Mesenchymal stem cell (in vitro differentiated cells and primary cell): Measurements from ENCODE around the gene APPBP2.
A peak's percentile ranks its signal among the peaks of the same experiment; 100 is the strongest.
"Not testable (repeated sequence)": the region's sequence is repeated elsewhere in the genome, so short reads cannot be mapped to it uniquely, and the experiment has no call there.

ENCODE experiments used
- DNase-seq: peaks from one replicate; pipeline ENCODE4 v3.0.0-alpha.2; 2013
- H2AFZ ChIP-seq: one replicate; pipeline ENCODE4 v1.6.1; 2013; ENCODE audit warnings: low read depth, mild to moderate bottlenecking, control low read depth, inconsistent platforms, low read length, moderate library complexity
- H2AK5ac ChIP-seq: 2 replicates; pipeline ENCODE4 v1.6.1; 2013; ENCODE audit warnings: low read length, moderate library complexity, mild to moderate bottlenecking, inconsistent platforms; ENCODE audit not compliant: severe bottlenecking
- H2BK120ac ChIP-seq: one replicate; pipeline ENCODE4 v1.6.1; 2013; ENCODE audit warnings: low read depth, mild to moderate bottlenecking, inconsistent platforms, low read length, moderate library complexity
- H2BK12ac ChIP-seq, 2 experiments: one replicate each; pipeline ENCODE4 v1.6.1; 2013; ENCODE audit warnings: inconsistent platforms in 2 of 2, low read length in 2 of 2, mild to moderate bottlenecking in 2 of 2, moderate library complexity in 2 of 2, control low read depth in 1 of 2
- H2BK15ac ChIP-seq: one replicate; pipeline ENCODE4 v1.6.1; 2013; ENCODE audit warnings: mild to moderate bottlenecking, low read depth, inconsistent platforms; ENCODE audit not compliant: poor library complexity, severe bottlenecking
- H2BK5ac ChIP-seq: 2 replicates; pipeline ENCODE4 v1.6.1; 2013; ENCODE audit warnings: low read depth, mild to moderate bottlenecking, low read length, control low read depth, inconsistent platforms; ENCODE audit not compliant: poor library complexity, severe bottlenecking
- H3K14ac ChIP-seq, 2 experiments: one replicate each; pipeline ENCODE4 v1.6.1; 2013; ENCODE audit warnings: inconsistent platforms in 2 of 2, low read length in 2 of 2, control low read depth in 1 of 2, mild to moderate bottlenecking in 1 of 2, moderate library complexity in 1 of 2
- H3K18ac ChIP-seq, 2 experiments: one replicate each; pipeline ENCODE4 v1.6.1; 2013; ENCODE audit warnings: inconsistent platforms in 2 of 2, low read length in 2 of 2, control low read depth in 1 of 2, low read depth in 1 of 2, mild to moderate bottlenecking in 1 of 2
- H3K23ac ChIP-seq, 2 experiments: one replicate each; pipeline ENCODE4 v1.6.1; 2013; ENCODE audit warnings: inconsistent platforms in 2 of 2, low read length in 2 of 2, mild to moderate bottlenecking in 2 of 2, moderate library complexity in 2 of 2, control low read depth in 1 of 2
- H3K27ac ChIP-seq: 2 replicates; pipeline ENCODE4 v1.5.1; 2013; ENCODE audit warnings: mild to moderate bottlenecking, moderate library complexity, low read length, control low read depth, inconsistent platforms; ENCODE audit not compliant: poor library complexity, severe bottlenecking
- H3K27me3 ChIP-seq, 2 experiments: 2 replicates each; pipeline versions ENCODE4 v1.6.1 to v1.7.0; 2013; ENCODE audit warnings: low read length in 2 of 2, mild to moderate bottlenecking in 2 of 2, moderate library complexity in 2 of 2, control low read depth in 1 of 2, inconsistent platforms in 1 of 2; ENCODE audit not compliant: control insufficient read depth in 1 of 2, insufficient read depth in 1 of 2
- H3K36me3 ChIP-seq, 2 experiments: 2 replicates each; pipeline versions ENCODE4 v1.6.1 to v1.7.0; 2013; ENCODE audit warnings: low read length in 2 of 2, control low read depth in 1 of 2, inconsistent platforms in 1 of 2, low read depth in 1 of 2, mild to moderate bottlenecking in 1 of 2; ENCODE audit not compliant: insufficient read depth in 2 of 2, control insufficient read depth in 1 of 2
- H3K4ac ChIP-seq, 2 experiments: one replicate each; pipeline ENCODE4 v1.6.1; 2013; ENCODE audit warnings: inconsistent platforms in 2 of 2, low read length in 2 of 2, mild to moderate bottlenecking in 2 of 2, moderate library complexity in 2 of 2, control low read depth in 1 of 2, low read depth in 1 of 2
- H3K4me1 ChIP-seq: 2 replicates; pipeline ENCODE4 v1.6.1; 2013; ENCODE audit warnings: low read depth, low read length, control low read depth; ENCODE audit not compliant: control insufficient read depth, insufficient read depth
- H3K4me2 ChIP-seq: 2 replicates; pipeline ENCODE4 v1.6.1; 2013; ENCODE audit warnings: low read length, mild to moderate bottlenecking, inconsistent platforms; ENCODE audit not compliant: poor library complexity, severe bottlenecking
- H3K4me3 ChIP-seq, 2 experiments: 2 replicates each; pipeline versions ENCODE4 v1.5.1 to v1.7.0; 2013; ENCODE audit warnings: low read length in 2 of 2, mild to moderate bottlenecking in 2 of 2, control low read depth in 1 of 2, low read depth in 1 of 2; ENCODE audit not compliant: insufficient read depth in 1 of 2
- H3K79me1 ChIP-seq: replicated peaks from 2 replicates; pipeline ENCODE4 v1.6.1; 2013; ENCODE audit warnings: mild to moderate bottlenecking, control low read depth, low read length, inconsistent platforms; ENCODE audit not compliant: poor library complexity, severe bottlenecking
- H3K9ac ChIP-seq: 2 replicates; pipeline ENCODE4 v1.7.0; 2013; ENCODE audit warnings: mild to moderate bottlenecking, low read length, moderate library complexity
- H3K9me3 ChIP-seq: 2 replicates; pipeline ENCODE4 v1.7.0; 2013; ENCODE audit warnings: mild to moderate bottlenecking, low read length; ENCODE audit not compliant: control insufficient read depth
- H4K8ac ChIP-seq: one replicate; pipeline ENCODE4 v1.6.1; 2013; ENCODE audit warnings: inconsistent platforms, mild to moderate bottlenecking, low read length, moderate library complexity
- H4K91ac ChIP-seq: one replicate; pipeline ENCODE4 v1.6.1; 2013; ENCODE audit warnings: mild to moderate bottlenecking, low read length, inconsistent platforms
- WGBS: methylation state at CpG from one replicate; pipeline ENCODE4 v1.1.7; 2013; ENCODE audit warnings: mixed read lengths; 5-methylcytosine and 5-hydroxymethylcytosine counted together

APPBP2 gene

GRCh38 chr17:60435244-60436167 is 90.5 kb downstream of the APPBP2 start:
- Histone ChIP-seq H3K4me1 (no peaks in the 10 kb centered on the region), H3K14ac (no peak overlapping the region)

GRCh38 chr17:60433021-60433997 is 92.7 kb downstream of the APPBP2 start:
- not testable (repeated sequence) for H3K4me3 ChIP-seq, H3K27me3 ChIP-seq, H3K4ac ChIP-seq, H2AK5ac ChIP-seq, H3K36me3 ChIP-seq, H2BK120ac ChIP-seq, H3K4me1 ChIP-seq, H2AFZ ChIP-seq, H3K27ac ChIP-seq, H3K9me3 ChIP-seq, H2BK5ac ChIP-seq, DNase-seq, H3K79me1 ChIP-seq, H4K91ac ChIP-seq, H3K18ac ChIP-seq, H2BK15ac ChIP-seq, H4K8ac ChIP-seq, H3K9ac ChIP-seq, H3K4me2 ChIP-seq, H3K14ac ChIP-seq, H2BK12ac ChIP-seq, H3K23ac ChIP-seq
- 94% methylated on average over 4 of the region's 4 CpGs for WGBS

More at GRCh38 chr17:60435244-60436167, 90.5 kb downstream of the APPBP2 start:
- no peak overlapping the region for H2AFZ ChIP-seq
- no peaks in the 10 kb centered on the region for H3K79me1 ChIP-seq
- H3K27me3 ChIP-seq: no peaks in the 10 kb centered on the region
- no peak overlapping the region for H3K23ac ChIP-seq
- no peak overlapping the region for H3K4me2 ChIP-seq
- peak overlapping the region in 1 of 2 experiments; percentile 31 for H3K4me3 ChIP-seq
- H3K18ac ChIP-seq: peak overlapping the region; percentile 6 to 57
- H4K8ac ChIP-seq: peak overlapping the region; percentile 46
- H3K27ac ChIP-seq: no peak overlapping the region
- peak; percentile 85 for DNase-seq
- peak overlapping the region; percentile 47 for H4K91ac ChIP-seq
- no peak overlapping the region for H2BK12ac ChIP-seq
- H2BK15ac ChIP-seq: no peak overlapping the region
- H3K4ac ChIP-seq: peak overlapping the region in 1 of 2 experiments; percentile 45
- peak overlapping the region; percentile 85 for H3K9ac ChIP-seq
- H2AK5ac ChIP-seq: no peak overlapping the region
- no peak overlapping the region for H2BK120ac ChIP-seq
- H2BK5ac ChIP-seq: no peak overlapping the region
- WGBS: 84% methylated on average over 27 of the region's 28 CpGs
- H3K36me3 ChIP-seq: no peaks in the 10 kb centered on the region
- H3K9me3 ChIP-seq: no peaks in the 10 kb centered on the region

- WGBS: 95% methylated on average over 7 of the region's 7 CpGs
- not testable (repeated sequence) for H4K91ac ChIP-seq, H3K79me1 ChIP-seq, H3K27me3 ChIP-seq, H2AK5ac ChIP-seq, H2BK120ac ChIP-seq, H2BK12ac ChIP-seq, H3K4me1 ChIP-seq, H3K14ac ChIP-seq, H3K9ac ChIP-seq, H4K8ac ChIP-seq, H3K27ac ChIP-seq, H2BK5ac ChIP-seq, H3K18ac ChIP-seq, DNase-seq, H3K36me3 ChIP-seq, H2AFZ ChIP-seq, H3K23ac ChIP-seq, H3K4me3 ChIP-seq, H2BK15ac ChIP-seq, H3K9me3 ChIP-seq, H3K4me2 ChIP-seq, H3K4ac ChIP-seq
These were observed 95.5 kb downstream of the APPBP2 start for GRCh38 chr17:60430561-60430960.

- not testable (repeated sequence) for H3K4ac ChIP-seq, H2AFZ ChIP-seq, H3K14ac ChIP-seq, H3K9me3 ChIP-seq, H3K4me3 ChIP-seq, H3K4me2 ChIP-seq, H2BK5ac ChIP-seq, H3K27ac ChIP-seq, H2BK15ac ChIP-seq, DNase-seq, H3K79me1 ChIP-seq, H4K91ac ChIP-seq, H3K18ac ChIP-seq, H2BK120ac ChIP-seq, H2AK5ac ChIP-seq, H3K23ac ChIP-seq, H2BK12ac ChIP-seq, H3K4me1 ChIP-seq, H3K36me3 ChIP-seq, H3K9ac ChIP-seq, H4K8ac ChIP-seq, H3K27me3 ChIP-seq
- WGBS: 92% methylated on average over 3 of the region's 6 CpGs
These were observed 97.6 kb downstream of the APPBP2 start for GRCh38 chr17:60428491-60428890.
